ENCODE data around the gene ZMYND10.
A peak's percentile ranks its signal among the peaks of the same experiment; 100 is the strongest.
"Not testable (repeated sequence)": the region's sequence is repeated elsewhere in the genome, so short reads cannot be mapped to it uniquely, and the experiment has no call there.

Gene ZMYND10

GRCh38 chr3:50324351-50325112 lies 21.0 kb downstream of the ZMYND10 start:
- peak in 1 of 2 donors; percentile 39 for DNase-seq

GRCh38 chr3:50323614-50324199 lies 21.8 kb downstream of the ZMYND10 start:
- no peak for DNase-seq

GRCh38 chr3:50323092-50323600 lies 22.4 kb downstream of the ZMYND10 start:
- DNase-seq = peak in 1 of 2 donors; percentile 13

DNA sequence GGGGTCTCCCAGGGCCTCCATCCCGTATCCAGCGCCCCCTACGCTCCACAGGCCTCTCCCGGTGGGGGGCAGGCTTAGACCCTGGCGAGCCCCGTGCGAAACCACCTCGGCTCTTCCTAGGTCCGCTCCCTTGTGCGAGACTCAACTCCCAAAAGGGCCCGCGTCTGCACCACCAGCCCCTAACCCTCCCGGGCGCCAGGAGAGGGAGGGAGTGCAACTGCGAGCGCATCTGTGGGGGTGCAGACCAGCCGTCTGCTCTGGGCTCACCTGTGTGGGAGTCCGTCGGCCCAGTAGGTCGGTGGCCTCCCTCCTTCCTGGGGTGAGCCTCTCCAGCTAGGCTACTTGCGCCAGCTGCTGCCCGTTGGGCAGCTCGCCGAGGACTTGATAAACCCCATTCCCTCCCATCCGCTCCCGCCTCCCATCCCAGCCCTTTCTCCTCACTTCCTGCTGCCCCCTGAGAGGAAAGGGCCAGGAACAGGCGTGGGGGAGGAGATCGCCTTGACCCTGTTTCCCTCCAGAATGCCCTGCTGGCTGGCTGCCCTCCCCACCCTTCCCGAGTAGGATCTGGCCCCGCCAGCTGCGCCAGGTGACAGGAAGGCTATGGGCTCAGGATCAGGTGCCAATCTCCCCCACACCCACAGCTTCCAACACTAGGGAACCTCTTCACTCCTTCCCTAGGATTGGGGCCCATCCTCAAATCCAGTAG lies 23.0 kb downstream of the ZMYND10 start, which contains the start of gene HYAL2:
HYAL2 (minus strand) TSS at position 360 of the 706 bp plus-strand sequence. CDS start 2,256 bp downstream, outside the sequence.
- DNase-seq = no peak

- no peak for DNase-seq
These were observed 23.5 kb downstream of the ZMYND10 start for GRCh38 chr3:50322115-50322385.

DNA sequence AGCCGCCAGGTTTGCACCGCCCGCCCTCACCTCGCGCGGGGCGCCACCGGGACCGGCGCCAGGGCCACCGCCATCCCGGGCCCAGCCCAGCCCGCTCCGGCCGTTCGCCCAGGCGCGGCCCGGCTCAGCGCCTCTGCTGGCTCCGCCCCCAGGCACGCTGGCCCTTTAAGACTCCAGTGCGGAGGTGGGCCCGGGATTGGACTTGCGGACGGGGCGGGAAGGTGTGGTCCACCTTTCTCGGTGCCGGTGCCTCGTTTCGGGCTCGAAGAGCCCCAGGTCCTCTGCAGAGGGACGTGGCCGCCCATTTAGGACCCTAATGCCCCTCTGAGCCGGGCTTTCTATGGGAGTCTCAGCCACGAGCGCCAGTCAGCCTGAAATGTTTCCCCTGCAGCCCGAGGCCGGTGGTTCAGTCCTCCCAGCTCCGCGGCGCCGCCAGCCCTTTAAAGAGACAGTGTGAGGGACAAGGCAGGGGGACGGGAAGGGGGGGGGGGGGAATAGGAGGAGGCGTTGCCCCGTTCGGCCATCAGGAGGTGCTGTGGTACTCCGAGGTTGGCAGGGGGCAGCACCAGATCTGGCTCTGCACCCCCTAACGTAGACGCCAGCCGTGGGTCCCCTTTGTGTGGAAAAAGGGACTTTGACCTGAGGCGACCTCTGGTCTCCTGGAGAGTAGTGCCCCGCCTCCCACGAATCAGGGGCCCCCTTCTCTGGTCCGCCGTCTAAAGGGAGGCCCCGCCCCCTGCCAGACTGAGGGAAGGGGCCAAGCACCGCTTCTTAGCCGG lies 24.0 kb downstream of the ZMYND10 start:
- peak; percentile 88 to 92 for DNase-seq

DNA sequence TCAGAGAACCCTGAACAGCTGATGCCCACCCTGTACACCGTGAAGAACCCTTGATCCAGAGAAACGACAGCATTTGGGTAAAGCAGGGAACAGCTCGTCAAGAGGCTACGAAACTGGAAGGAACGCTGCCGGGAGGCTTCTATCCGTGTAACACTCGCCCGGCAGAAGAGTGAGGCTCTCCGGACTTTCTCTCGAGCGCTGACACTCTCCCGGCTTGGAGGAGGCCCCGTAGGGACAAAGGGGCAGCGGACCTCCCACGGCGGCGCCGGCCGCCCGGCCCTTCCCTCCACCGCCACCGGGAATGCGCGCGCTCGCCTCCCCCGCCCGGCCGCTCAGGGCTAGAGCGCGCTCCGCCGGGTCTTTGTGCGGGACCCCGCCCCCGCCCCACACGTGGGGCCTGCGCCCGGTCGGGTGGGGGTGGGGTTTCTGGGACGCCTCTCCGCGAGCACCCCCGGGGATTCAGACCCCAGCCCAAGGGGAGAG lies 24.6 kb downstream of the ZMYND10 start:
- DNase-seq = peak; percentile 83 to 88

- no peak for DNase-seq
These were observed 25.5 kb downstream of the ZMYND10 start for GRCh38 chr3:50319894-50320625.

DNA sequence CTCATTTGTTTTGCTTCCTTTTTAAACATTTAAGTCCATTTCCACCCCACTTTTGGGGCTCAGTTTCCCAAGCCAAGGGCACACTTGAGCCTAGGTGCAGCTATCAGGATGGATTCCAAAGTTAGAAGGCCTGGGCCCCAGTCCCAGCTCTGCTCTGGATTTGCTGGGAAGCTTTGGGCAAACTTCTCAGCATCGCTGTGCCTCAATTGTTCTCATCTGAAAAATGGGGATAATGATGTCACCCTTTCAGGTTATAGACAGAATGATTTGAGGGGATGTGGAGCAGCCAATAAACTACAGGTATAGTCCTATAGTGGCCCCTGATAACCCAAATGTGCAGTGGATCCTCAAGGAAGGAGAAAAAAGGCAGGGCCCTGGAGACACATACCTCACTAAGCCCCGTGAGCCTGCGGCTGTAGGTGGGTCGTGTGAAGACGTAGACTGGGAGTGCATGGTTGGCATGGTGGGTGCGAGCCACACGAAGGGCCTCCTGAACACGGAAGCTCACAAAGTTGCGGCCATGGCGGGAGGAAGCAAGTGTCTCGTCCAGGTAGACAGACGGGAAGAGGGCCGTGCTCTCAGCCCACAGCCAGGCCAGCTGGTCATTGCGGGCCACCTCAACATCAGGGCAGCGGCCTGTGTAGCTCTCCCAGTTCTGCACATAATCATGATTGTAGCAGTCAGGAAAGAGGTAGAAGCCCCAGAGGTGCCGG lies 26.2 kb downstream of the ZMYND10 start:
- DNase-seq = no peak

GRCh38 chr3:50318615-50319014 lies 26.9 kb downstream of the ZMYND10 start:
- DNase-seq = no peak

- no peak for DNase-seq
These were observed 27.4 kb downstream of the ZMYND10 start for GRCh38 chr3:50318163-50318562.

- no peak for DNase-seq
These were observed 28.2 kb downstream of the ZMYND10 start for GRCh38 chr3:50317300-50317699.

DNA sequence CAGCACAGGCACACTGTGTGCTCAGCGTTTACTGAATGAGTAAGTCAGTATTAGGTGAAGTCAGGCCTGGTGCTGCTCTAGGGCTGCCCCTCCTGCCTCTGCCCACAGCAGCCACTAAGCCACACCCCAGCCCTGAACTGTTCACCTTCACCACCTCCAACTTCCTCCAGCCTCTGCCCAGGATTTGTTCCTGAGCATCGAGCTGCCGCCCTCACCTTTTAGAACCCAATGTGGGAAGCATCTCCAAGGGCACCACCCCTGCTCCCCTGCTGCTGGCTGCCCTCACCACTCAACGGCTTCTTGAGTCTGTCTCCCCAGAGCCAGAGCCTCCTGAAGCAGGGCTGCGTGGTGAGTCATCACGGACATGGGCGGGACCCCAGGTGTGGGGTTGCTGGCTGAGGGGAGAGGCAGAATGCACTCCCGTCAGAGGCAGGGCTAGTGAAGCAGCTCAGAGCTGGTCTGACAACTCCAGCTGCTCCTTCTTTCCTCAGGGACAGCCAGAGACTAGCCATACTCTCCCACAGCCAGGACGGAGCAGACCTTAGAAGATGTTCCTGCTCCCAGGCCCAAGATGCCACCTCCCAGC lies 28.8 kb downstream of the ZMYND10 start:
- no peak for DNase-seq

DNA sequence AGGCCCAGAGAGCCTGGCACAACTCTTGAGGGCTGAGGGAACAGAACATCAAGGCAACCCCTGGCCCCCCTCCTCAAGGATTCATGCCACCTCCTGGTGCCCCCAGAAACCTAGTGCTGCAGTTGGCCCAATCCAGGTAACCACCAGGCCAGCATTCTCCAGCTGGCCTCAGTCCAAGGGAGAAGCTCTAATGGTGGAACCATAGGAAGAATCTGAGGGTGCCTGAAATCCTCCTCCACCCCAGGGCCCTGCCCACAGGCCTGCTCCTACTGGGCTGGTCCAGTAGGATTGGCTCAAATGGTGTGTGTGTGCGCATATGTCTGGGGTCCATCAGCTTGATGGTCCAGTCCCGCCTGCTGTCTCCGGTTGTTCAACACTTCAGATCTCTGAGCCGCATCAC lies 30.7 kb downstream of the ZMYND10 start:
- DNase-seq = no peak

DNA sequence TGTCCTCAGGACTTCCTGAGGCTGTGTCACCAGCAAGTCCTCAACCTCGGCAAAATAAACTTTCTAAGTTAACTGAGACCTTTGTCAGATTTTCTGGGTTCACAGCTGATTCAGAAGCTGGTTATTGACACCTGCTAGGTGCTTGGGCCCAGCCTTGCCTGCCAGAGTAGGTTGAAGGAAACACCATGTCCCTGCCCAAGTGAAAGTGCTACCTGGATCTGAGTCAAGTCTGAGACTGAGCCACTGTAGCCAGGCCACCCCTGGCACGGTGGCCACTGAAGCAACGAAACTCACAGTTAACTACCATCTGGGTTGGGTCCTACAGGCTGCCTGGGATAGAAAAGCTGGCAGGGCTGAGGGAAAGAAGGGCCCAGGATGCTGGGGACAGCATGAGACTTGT lies 31.2 kb downstream of the ZMYND10 start:
- no peak for DNase-seq

DNA sequence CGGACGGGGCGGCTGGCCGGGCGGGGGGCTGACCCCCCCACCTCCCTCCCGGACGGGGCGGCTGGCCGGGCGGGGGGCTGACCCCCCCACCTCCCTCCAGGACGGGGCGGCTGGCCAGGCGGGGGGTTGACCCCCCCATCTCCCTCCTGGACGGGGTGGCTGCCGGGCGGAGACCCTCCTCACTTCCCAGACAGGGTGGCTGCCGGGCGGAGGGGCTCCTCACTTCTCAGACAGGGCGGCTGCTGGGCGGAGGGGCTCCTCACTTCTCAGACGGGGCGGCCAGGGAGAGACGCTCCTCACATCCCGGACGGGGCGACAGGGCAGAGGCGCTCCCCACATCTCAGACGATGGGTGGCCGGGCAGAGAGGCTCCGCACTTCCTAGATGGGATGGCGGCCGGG lies 33.5 kb downstream of the ZMYND10 start:
- DNase-seq = not testable (repeated sequence)

DNA sequence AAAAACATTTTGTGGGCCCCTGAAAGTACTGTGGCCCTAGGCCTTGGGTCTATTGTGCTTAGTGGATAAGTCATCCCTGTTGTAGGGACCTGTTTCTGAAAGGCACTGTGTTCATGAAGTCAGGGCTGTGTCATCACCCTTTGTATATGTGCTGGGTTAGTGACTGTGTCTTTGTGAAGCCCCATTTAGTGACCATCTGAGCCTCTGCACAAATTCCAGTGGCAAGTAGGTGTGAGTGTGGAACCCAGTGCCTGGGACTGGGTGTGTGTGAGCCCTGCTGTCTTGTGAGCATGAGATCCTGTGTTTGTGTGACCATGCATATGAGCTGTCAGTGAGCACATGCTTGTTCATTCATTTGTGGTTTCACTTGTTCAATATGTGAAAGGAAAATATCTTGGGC lies 40.9 kb downstream of the ZMYND10 start:
- no peak for DNase-seq

- DNase-seq = no peak
These were observed 42.3 kb downstream of the ZMYND10 start, which contains the start of gene HYAL1 for GRCh38 chr3:50303013-50303815. TSS of gene HYAL1 (minus strand) at chr3:50303574. CDS start at chr3:50302956, 618 bp downstream.

DNA sequence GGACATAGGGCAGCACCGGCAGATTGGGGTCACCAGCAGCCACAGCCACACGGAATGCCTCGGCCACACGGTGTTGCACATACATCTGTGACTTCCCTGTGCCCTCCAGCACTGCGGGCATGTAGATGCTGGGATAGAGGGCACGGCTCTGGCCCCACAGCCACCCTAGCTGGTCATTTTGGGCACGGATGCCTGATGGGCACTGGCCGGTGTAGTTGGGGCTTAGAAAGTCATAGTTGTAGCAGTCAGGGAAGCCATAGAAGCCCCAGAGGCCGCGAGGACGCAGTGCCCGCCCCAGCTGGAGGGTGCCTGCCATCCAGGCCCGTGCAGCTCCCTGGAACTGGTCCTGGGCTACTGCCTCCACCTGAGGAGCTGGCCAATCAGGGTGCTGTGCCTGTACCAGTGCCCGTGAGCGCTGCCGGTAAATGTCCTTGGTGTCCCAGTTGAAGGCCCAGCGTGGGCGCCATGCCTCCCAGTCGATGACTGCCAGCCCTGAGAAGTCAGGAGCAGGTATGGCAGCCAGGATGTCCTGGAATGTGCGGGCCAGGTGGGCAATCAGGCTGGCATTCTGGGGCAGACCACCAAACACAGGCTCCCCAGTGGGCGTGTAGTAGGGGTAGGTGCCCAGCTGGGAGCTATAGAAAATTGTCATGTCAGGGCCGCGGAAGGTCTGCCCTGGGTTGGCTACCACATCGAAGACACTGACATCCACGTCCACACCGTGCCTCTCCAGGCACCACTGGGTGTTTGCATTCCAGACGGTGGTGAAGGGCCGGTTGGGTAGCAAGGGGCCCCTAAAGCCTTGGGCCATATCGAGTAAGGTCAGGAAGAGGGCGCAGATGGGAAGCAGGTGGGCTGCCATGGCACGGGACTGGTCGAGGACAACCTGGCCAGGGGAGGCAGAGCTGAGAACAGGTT lies 43.2 kb downstream of the ZMYND10 start:
- DNase-seq = no peak

Data from hippocampal formation (tissue), 2 donors.